WTC11 (cell line): ENCODE results near the gene CD200R1. TPM values are rescaled to one million over a fixed set of nuclear protein-coding genes. Genes with fewer than 3 reads are reported as not detected.

ENCODE experiments used
- ATAC-seq: fragments of 200-7000 bp; cut with Tn5 transposase; 2 replicates; pipeline ENCODE4 v1.10.0; 2021; ENCODE audit warnings: mild to moderate bottlenecking, moderate library complexity
- CTCF ChIA-PET: fragments of 300-600 bp; sonication (Branson Sonifier 250); formaldehyde crosslinking; loops from one replicate; lab custom pipeline; 2021; ENCODE audit warnings: antibody characterized with exemption; lab: Charles Lee
- POLR2A ChIA-PET: fragments of 350-600 bp; sonication (Branson Sonifier 250); formaldehyde crosslinking; loops from one replicate; lab custom pipeline; 2021; ENCODE audit warnings: antibody characterized with exemption; lab: Charles Lee
- DNase-seq: peaks from one replicate; pipeline ENCODE4 v3.0.0; 2021; ENCODE audit warnings: low spot score
- H3K27ac Mint-ChIP-seq: 2 replicates; pipeline ENCODE4 v1.8.0; 2021; ENCODE audit warnings: mixed read lengths
- H3K27me3 Mint-ChIP-seq: 2 replicates; pipeline ENCODE4 v1.8.0; 2021; ENCODE audit warnings: low read depth, mild to moderate bottlenecking, moderate library complexity, mixed read lengths
- H3K36me3 Mint-ChIP-seq: 2 replicates; pipeline ENCODE4 v1.8.0; 2021; ENCODE audit warnings: mixed read lengths
- H3K4me1 Mint-ChIP-seq: 2 replicates; pipeline ENCODE4 v1.8.0; 2022; ENCODE audit warnings: mixed read lengths
- H3K4me3 Mint-ChIP-seq: 2 replicates; pipeline ENCODE4 v1.8.0; 2021; ENCODE audit warnings: mild to moderate bottlenecking, moderate library complexity, mixed read lengths
- H3K9me3 Mint-ChIP-seq: 2 replicates; pipeline ENCODE4 v1.8.0; 2021; ENCODE audit warnings: mixed read lengths
- ATF1 ChIP-seq: sonication (generic); formaldehyde crosslinking; IDR thresholded peaks from 2 replicates; pipeline ENCODE4 v1.8.1; 2023; ENCODE audit warnings: mild to moderate bottlenecking, moderate library complexity, missing genetic modification reagents
- CREB1 ChIP-seq: sonication (generic); formaldehyde crosslinking; IDR thresholded peaks from 2 replicates; pipeline ENCODE4 v1.8.0; 2023; ENCODE audit warnings: mild to moderate bottlenecking, missing genetic modification reagents
- EMX1 ChIP-seq: fragments of 250-450 bp; sonication (Bioruptor Pico); IDR thresholded peaks from 2 replicates; pipeline ENCODE4 v1.8.0; 2021; ENCODE audit warnings: mild to moderate bottlenecking
- GABPB1 ChIP-seq: sonication (generic); formaldehyde crosslinking; IDR thresholded peaks from 2 replicates; pipeline ENCODE4 v1.8.1; 2023; ENCODE audit warnings: mild to moderate bottlenecking, missing genetic modification reagents
- IRF2 ChIP-seq: sonication (generic); formaldehyde crosslinking; IDR thresholded peaks from 2 replicates; pipeline ENCODE4 v1.8.0; 2022; ENCODE audit warnings: low read depth, missing genetic modification reagents, borderline replicate concordance
- JUN ChIP-seq: sonication (generic); formaldehyde crosslinking; IDR thresholded peaks from 2 replicates; pipeline ENCODE4 v1.8.0; 2023; ENCODE audit warnings: mild to moderate bottlenecking, missing genetic modification reagents
- NFATC4 ChIP-seq: fragments of 250-450 bp; sonication (Bioruptor Pico); IDR thresholded peaks from 2 replicates; pipeline ENCODE4 v1.9.0; 2021; ENCODE audit warnings: mild to moderate bottlenecking
- NFE2L1 ChIP-seq: sonication (generic); formaldehyde crosslinking; IDR thresholded peaks from 2 replicates; pipeline ENCODE4 v1.8.1; 2023; ENCODE audit warnings: missing genetic modification reagents
- ZBTB21 ChIP-seq: sonication (generic); formaldehyde crosslinking; IDR thresholded peaks from 2 replicates; pipeline ENCODE4 v1.8.1; 2023; ENCODE audit warnings: mild to moderate bottlenecking, missing genetic modification reagents, borderline replicate concordance
- ZNF138 ChIP-seq: sonication (generic); formaldehyde crosslinking; conservative IDR thresholded peaks from 2 replicates; pipeline ENCODE4 v1.8.1; 2022; ENCODE audit warnings: mild to moderate bottlenecking, moderate library complexity, missing genetic modification reagents
- ZNF396 ChIP-seq: fragments of 250-450 bp; sonication (Bioruptor Pico); IDR thresholded peaks from 2 replicates; pipeline ENCODE4 v1.8.0; 2021; ENCODE audit warnings: mild to moderate bottlenecking, moderate library complexity, borderline replicate concordance
- ZNF423 ChIP-seq: fragments of 250-450 bp; sonication (Bioruptor Pico); IDR thresholded peaks from 2 replicates; pipeline ENCODE4 v2.1.2; 2022; ENCODE audit warnings: mild to moderate bottlenecking, moderate library complexity
- total RNA-seq: library from RNA; stranded (reverse); gene quantifications from 3 replicates; pipeline ENCODE4 v1.2.3, GENCODE V29; 2021
- TF ChIP-seq, protein P1 (sequence below): sonication (generic); formaldehyde crosslinking; IDR thresholded peaks from 2 replicates; pipeline ENCODE4 v1.8.0; 2023; ENCODE audit warnings: missing genetic modification reagents, mild to moderate bottlenecking, borderline replicate concordance
- TF ChIP-seq, protein P2 (sequence below): fragments of 250-450 bp; sonication (Bioruptor Pico); IDR thresholded peaks from 2 replicates; pipeline ENCODE4 v1.9.0; 2021; ENCODE audit warnings: mild to moderate bottlenecking
- TF ChIP-seq, protein P3 (sequence below): sonication (generic); formaldehyde crosslinking; IDR thresholded peaks from 2 replicates; pipeline ENCODE4 v1.8.0; 2022; ENCODE audit warnings: mild to moderate bottlenecking, missing genetic modification reagents
- TF ChIP-seq, protein P4 (sequence below): fragments of 250-450 bp; sonication (Bioruptor Pico); IDR thresholded peaks from 2 replicates; pipeline ENCODE4 v1.8.0; 2021; ENCODE audit warnings: mild to moderate bottlenecking
- TF ChIP-seq, protein P5 (sequence below): sonication (generic); formaldehyde crosslinking; IDR thresholded peaks from 2 replicates; pipeline ENCODE4 v1.8.1; 2023; ENCODE audit warnings: mild to moderate bottlenecking, missing genetic modification reagents
- TF ChIP-seq, protein P6 (sequence below): fragments of 250-450 bp; sonication (Bioruptor Pico); conservative IDR thresholded peaks from 2 replicates; pipeline ENCODE4 v1.9.0; 2021; ENCODE audit warnings: mild to moderate bottlenecking
- TF ChIP-seq, protein P7 (sequence below): fragments of 250-450 bp; sonication (Bioruptor Pico); IDR thresholded peaks from 2 replicates; pipeline ENCODE4 v1.9.0; 2021; ENCODE audit warnings: mild to moderate bottlenecking, borderline replicate concordance

The CD200R1 gene
- total RNA-seq, 1 experiment from 2014 or later, result not detected

DNA sequence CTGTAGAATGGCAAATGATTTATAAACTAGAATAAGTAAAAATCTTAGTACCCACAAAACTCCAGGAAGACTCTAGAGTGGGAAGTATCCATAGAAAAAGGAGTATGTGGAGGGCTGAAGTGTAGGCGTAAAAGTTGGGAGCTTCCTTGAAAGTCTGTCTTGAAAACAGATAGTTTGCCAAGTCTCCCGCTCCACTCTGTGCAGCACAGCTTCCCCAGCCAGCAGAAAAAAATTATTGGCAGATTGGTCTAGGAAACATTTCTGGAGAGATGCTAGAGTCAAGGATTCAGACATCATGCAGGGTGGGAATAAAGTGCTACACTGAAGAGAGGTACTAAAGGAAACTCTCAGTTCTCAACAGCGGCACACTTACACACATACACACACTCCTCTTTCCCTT, 74.8 kb downstream of the CD200R1 start (continued):
- TF ChIP-seq JUN (CRISPR knock-in tag) (no peak), EMX1 (CRISPR knock-in tag) (no peak), ZNF138 (CRISPR knock-in tag) (no peak), ZBTB21 (CRISPR knock-in tag) (no peak), ATF1 (CRISPR knock-in tag) (no peak), ZNF423 (no peak)
- TF ChIP-seq, protein P1, sequence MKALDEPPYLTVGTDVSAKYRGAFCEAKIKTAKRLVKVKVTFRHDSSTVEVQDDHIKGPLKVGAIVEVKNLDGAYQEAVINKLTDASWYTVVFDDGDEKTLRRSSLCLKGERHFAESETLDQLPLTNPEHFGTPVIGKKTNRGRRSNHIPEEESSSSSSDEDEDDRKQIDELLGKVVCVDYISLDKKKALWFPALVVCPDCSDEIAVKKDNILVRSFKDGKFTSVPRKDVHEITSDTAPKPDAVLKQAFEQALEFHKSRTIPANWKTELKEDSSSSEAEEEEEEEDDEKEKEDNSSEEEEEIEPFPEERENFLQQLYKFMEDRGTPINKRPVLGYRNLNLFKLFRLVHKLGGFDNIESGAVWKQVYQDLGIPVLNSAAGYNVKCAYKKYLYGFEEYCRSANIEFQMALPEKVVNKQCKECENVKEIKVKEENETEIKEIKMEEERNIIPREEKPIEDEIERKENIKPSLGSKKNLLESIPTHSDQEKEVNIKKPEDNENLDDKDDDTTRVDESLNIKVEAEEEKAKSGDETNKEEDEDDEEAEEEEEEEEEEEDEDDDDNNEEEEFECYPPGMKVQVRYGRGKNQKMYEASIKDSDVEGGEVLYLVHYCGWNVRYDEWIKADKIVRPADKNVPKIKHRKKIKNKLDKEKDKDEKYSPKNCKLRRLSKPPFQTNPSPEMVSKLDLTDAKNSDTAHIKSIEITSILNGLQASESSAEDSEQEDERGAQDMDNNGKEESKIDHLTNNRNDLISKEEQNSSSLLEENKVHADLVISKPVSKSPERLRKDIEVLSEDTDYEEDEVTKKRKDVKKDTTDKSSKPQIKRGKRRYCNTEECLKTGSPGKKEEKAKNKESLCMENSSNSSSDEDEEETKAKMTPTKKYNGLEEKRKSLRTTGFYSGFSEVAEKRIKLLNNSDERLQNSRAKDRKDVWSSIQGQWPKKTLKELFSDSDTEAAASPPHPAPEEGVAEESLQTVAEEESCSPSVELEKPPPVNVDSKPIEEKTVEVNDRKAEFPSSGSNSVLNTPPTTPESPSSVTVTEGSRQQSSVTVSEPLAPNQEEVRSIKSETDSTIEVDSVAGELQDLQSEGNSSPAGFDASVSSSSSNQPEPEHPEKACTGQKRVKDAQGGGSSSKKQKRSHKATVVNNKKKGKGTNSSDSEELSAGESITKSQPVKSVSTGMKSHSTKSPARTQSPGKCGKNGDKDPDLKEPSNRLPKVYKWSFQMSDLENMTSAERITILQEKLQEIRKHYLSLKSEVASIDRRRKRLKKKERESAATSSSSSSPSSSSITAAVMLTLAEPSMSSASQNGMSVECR (CRISPR knock-in tag), result no peak

DNA sequence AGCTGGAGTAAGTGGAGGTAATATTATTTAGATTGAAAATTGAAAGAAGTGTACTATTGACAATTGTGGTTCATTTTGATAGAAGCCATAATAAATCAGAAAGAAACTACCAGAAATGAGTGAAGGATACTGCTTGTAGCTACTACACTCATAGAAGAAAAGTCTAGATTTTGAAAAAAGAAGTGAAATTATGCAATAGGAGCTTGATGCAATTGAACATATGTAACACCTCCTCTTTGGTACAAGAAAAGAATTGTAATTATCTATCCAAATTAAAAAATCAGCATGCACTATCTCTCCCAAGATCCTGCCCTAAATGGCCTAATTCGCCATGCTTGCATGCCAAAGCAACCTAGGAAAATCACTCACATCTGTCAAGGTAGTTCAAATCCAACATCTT, 77.1 kb downstream of the CD200R1 start:
- no peak overlapping the region for H3K27ac Mint-ChIP-seq
- H3K4me3 Mint-ChIP-seq, result no peak overlapping the region
- ChIA-PET CTCF (interaction anchor here (1.4 kb wide), 1 partner anchor 163 kb away, joined by 6 read pairs; no protein-coding TSS in a partner anchor), POLR2A (no interaction called here)
- no peaks in the 10 kb centered on the region for H3K36me3 Mint-ChIP-seq
- ATAC-seq (no peak), DNase-seq (no peak)
- peaks cover 56% of the 10 kb centered on the region for H3K4me1 Mint-ChIP-seq
- H3K27me3 Mint-ChIP-seq, result no peaks in the 10 kb centered on the region
- peaks cover 7% of the 10 kb centered on the region for H3K9me3 Mint-ChIP-seq
- TF ChIP-seq, protein P2, sequence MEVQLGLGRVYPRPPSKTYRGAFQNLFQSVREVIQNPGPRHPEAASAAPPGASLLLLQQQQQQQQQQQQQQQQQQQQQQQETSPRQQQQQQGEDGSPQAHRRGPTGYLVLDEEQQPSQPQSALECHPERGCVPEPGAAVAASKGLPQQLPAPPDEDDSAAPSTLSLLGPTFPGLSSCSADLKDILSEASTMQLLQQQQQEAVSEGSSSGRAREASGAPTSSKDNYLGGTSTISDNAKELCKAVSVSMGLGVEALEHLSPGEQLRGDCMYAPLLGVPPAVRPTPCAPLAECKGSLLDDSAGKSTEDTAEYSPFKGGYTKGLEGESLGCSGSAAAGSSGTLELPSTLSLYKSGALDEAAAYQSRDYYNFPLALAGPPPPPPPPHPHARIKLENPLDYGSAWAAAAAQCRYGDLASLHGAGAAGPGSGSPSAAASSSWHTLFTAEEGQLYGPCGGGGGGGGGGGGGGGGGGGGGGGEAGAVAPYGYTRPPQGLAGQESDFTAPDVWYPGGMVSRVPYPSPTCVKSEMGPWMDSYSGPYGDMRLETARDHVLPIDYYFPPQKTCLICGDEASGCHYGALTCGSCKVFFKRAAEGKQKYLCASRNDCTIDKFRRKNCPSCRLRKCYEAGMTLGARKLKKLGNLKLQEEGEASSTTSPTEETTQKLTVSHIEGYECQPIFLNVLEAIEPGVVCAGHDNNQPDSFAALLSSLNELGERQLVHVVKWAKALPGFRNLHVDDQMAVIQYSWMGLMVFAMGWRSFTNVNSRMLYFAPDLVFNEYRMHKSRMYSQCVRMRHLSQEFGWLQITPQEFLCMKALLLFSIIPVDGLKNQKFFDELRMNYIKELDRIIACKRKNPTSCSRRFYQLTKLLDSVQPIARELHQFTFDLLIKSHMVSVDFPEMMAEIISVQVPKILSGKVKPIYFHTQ (CRISPR knock-in tag), result no peak
- TF ChIP-seq, protein P3, sequence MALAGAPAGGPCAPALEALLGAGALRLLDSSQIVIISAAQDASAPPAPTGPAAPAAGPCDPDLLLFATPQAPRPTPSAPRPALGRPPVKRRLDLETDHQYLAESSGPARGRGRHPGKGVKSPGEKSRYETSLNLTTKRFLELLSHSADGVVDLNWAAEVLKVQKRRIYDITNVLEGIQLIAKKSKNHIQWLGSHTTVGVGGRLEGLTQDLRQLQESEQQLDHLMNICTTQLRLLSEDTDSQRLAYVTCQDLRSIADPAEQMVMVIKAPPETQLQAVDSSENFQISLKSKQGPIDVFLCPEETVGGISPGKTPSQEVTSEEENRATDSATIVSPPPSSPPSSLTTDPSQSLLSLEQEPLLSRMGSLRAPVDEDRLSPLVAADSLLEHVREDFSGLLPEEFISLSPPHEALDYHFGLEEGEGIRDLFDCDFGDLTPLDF (CRISPR knock-in tag), result no peak
- TF ChIP-seq NFATC4 (CRISPR knock-in tag), result no peak
- TF ChIP-seq, protein P4, sequence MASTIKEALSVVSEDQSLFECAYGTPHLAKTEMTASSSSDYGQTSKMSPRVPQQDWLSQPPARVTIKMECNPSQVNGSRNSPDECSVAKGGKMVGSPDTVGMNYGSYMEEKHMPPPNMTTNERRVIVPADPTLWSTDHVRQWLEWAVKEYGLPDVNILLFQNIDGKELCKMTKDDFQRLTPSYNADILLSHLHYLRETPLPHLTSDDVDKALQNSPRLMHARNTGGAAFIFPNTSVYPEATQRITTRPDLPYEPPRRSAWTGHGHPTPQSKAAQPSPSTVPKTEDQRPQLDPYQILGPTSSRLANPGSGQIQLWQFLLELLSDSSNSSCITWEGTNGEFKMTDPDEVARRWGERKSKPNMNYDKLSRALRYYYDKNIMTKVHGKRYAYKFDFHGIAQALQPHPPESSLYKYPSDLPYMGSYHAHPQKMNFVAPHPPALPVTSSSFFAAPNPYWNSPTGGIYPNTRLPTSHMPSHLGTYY (CRISPR knock-in tag), result no peak
- TF ChIP-seq, protein P5, sequence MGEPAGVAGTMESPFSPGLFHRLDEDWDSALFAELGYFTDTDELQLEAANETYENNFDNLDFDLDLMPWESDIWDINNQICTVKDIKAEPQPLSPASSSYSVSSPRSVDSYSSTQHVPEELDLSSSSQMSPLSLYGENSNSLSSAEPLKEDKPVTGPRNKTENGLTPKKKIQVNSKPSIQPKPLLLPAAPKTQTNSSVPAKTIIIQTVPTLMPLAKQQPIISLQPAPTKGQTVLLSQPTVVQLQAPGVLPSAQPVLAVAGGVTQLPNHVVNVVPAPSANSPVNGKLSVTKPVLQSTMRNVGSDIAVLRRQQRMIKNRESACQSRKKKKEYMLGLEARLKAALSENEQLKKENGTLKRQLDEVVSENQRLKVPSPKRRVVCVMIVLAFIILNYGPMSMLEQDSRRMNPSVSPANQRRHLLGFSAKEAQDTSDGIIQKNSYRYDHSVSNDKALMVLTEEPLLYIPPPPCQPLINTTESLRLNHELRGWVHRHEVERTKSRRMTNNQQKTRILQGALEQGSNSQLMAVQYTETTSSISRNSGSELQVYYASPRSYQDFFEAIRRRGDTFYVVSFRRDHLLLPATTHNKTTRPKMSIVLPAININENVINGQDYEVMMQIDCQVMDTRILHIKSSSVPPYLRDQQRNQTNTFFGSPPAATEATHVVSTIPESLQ (CRISPR knock-in tag), result no peak
- TF ChIP-seq, protein P6, sequence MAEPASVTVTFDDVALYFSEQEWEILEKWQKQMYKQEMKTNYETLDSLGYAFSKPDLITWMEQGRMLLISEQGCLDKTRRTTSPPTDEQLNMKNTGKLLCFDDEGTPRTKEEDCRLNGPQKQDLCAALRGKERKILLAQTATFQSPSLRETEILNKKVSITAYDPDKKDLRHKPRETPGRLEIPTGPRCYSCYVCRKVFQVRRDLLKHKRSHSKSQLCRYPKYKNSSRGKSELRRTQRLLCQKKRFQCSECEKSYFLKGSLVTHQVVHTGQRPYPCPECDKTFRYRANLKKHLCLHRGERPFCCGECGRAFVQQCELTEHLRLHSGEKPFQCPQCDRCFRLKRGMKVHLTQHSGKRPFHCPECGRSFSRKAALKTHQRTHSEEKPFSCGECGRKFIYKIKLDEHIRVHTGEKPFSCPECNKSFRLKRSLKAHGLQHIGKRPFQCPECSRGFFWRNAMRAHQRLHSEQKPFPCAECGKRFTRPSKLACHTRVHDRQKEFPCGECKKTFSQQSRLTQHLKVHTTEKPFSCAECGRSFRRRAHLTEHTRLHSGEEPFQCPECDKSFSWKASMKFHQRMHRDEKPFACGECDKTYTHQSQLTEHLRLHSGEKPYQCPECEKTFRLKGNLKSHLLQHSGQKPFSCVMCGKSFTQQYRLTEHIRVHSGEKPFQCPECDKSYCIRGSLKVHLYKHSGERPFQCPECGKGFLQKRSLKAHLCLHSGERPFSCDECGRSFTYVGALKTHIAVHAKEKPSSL (CRISPR knock-in tag), result no peak
- TF ChIP-seq, protein P7, sequence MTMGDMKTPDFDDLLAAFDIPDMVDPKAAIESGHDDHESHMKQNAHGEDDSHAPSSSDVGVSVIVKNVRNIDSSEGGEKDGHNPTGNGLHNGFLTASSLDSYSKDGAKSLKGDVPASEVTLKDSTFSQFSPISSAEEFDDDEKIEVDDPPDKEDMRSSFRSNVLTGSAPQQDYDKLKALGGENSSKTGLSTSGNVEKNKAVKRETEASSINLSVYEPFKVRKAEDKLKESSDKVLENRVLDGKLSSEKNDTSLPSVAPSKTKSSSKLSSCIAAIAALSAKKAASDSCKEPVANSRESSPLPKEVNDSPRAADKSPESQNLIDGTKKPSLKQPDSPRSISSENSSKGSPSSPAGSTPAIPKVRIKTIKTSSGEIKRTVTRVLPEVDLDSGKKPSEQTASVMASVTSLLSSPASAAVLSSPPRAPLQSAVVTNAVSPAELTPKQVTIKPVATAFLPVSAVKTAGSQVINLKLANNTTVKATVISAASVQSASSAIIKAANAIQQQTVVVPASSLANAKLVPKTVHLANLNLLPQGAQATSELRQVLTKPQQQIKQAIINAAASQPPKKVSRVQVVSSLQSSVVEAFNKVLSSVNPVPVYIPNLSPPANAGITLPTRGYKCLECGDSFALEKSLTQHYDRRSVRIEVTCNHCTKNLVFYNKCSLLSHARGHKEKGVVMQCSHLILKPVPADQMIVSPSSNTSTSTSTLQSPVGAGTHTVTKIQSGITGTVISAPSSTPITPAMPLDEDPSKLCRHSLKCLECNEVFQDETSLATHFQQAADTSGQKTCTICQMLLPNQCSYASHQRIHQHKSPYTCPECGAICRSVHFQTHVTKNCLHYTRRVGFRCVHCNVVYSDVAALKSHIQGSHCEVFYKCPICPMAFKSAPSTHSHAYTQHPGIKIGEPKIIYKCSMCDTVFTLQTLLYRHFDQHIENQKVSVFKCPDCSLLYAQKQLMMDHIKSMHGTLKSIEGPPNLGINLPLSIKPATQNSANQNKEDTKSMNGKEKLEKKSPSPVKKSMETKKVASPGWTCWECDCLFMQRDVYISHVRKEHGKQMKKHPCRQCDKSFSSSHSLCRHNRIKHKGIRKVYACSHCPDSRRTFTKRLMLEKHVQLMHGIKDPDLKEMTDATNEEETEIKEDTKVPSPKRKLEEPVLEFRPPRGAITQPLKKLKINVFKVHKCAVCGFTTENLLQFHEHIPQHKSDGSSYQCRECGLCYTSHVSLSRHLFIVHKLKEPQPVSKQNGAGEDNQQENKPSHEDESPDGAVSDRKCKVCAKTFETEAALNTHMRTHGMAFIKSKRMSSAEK (CRISPR knock-in tag), result no peak
- no peak for TF ChIP-seq GABPB1 (CRISPR knock-in tag)
- no peak for TF ChIP-seq ATF1 (CRISPR knock-in tag)
- no peak for TF ChIP-seq IRF2 (CRISPR knock-in tag)
- no peak for TF ChIP-seq ZNF396
- TF ChIP-seq CREB1 (CRISPR knock-in tag), result no peak
- TF ChIP-seq NFE2L1 (CRISPR knock-in tag), result no peak
